Prostate gland (tissue), 2 donors: ENCODE results near the gene HIP1R.

ENCODE experiments used
- POLR2A ChIP-seq: fragments of 450-650 bp; IDR thresholded peaks from one replicate; pipeline ENCODE4 v1.6.1; 2016; ENCODE audit warnings: antibody characterized with exemption, mild to moderate bottlenecking
- POLR2AphosphoS5 ChIP-seq: sonication (generic); formaldehyde crosslinking; IDR thresholded peaks from one replicate; pipeline ENCODE4 v1.6.1; 2017; ENCODE audit warnings: antibody characterized with exemption
- TF ChIP-seq, protein P1 (sequence below), 4 experiments: fragments of 200-600 bp in 2 of 4; fragments of 450-650 bp in 2 of 4; sonication (generic) in 2 of 4; IDR thresholded peaks; 1 replicate in 3 of 4; 2 replicates in 1 of 4; pipeline ENCODE4 v1.5.1; 2016 to 2019; ENCODE audit warnings: antibody characterized with exemption in 4 of 4, mild to moderate bottlenecking in 2 of 4, moderate library complexity in 2 of 4

DNA sequence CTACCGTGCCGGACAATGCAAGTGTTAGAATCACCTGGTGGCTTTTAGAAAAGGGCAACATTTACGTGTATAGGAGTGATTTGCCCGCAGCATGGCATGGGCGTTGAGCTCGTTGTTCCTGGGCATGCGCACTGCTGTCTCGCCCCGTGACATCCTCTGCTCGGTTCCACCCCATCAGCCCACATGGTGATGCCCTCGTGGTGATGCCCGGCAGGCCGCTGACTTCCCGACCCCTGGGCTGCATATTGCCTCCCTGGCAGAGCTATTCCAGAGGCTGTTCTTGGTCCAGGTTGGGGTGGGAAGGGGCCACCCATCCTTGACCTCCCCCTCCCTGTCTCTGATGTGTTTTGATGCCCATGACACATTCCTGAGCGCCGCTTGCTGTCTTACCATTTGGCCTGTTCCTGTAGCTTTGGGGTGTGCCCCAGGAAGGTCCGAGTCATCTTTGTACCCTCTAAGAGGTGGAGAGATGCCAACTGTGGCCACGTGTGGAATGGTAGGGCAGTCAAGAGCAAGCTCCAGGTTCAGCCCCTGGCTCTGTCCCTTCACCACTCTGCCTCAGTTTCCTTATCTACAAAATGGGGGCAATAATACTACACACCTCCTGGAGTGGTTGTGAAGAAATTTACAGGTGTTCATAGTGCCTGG is 4.8 kb downstream of the HIP1R start:
- TF ChIP-seq, protein P1, sequence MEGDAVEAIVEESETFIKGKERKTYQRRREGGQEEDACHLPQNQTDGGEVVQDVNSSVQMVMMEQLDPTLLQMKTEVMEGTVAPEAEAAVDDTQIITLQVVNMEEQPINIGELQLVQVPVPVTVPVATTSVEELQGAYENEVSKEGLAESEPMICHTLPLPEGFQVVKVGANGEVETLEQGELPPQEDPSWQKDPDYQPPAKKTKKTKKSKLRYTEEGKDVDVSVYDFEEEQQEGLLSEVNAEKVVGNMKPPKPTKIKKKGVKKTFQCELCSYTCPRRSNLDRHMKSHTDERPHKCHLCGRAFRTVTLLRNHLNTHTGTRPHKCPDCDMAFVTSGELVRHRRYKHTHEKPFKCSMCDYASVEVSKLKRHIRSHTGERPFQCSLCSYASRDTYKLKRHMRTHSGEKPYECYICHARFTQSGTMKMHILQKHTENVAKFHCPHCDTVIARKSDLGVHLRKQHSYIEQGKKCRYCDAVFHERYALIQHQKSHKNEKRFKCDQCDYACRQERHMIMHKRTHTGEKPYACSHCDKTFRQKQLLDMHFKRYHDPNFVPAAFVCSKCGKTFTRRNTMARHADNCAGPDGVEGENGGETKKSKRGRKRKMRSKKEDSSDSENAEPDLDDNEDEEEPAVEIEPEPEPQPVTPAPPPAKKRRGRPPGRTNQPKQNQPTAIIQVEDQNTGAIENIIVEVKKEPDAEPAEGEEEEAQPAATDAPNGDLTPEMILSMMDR (IDR thresholded peaks at IDR 0.05), result no peak
- no peak for TF ChIP-seq POLR2A
- no peak for TF ChIP-seq POLR2AphosphoS5
